Karpas-422 (cell line): ENCODE measurements around the gene AFG3L2. TPM values are rescaled to one million over a fixed set of nuclear protein-coding genes. Genes with fewer than 3 reads are reported as not detected.

ENCODE experiments used
- DNase-seq: peaks from one replicate; pipeline ENCODE4 v3.0.0-alpha.2; 2015
- H2AFZ ChIP-seq: fragments of 200-600 bp; sonication (generic); 2 replicates; pipeline ENCODE4 v1.6.1; 2014; ENCODE audit warnings: antibody characterized with exemption, low read length, mixed read lengths
- H3K27ac ChIP-seq: fragments of 200-600 bp; sonication (generic); 2 replicates; pipeline ENCODE4 v1.5.1; 2014; ENCODE audit warnings: mild to moderate bottlenecking, low read length, moderate library complexity
- H3K27me3 ChIP-seq: fragments of 200-600 bp; sonication (generic); 2 replicates; pipeline ENCODE4 v1.6.1; 2014; ENCODE audit warnings: low read length, mixed read lengths
- H3K36me3 ChIP-seq: fragments of 200-600 bp; sonication (generic); 2 replicates; pipeline ENCODE4 v1.6.1; 2014; ENCODE audit warnings: low read length, mixed read lengths; ENCODE audit not compliant: insufficient read depth
- H3K4me1 ChIP-seq: fragments of 200-600 bp; sonication (generic); 2 replicates; pipeline ENCODE4 v1.6.1; 2014; ENCODE audit warnings: mild to moderate bottlenecking, low read length, mixed read lengths
- H3K4me2 ChIP-seq: fragments of 200-600 bp; sonication (generic); 2 replicates; pipeline ENCODE4 v1.6.1; 2014; ENCODE audit warnings: low read length, low read depth, mild to moderate bottlenecking; ENCODE audit not compliant: poor library complexity, severe bottlenecking
- H3K4me3 ChIP-seq: fragments of 200-600 bp; sonication (generic); 2 replicates; pipeline ENCODE4 v1.5.1; 2014; ENCODE audit warnings: mild to moderate bottlenecking, antibody characterized with exemption, low read length, mixed read lengths
- H3K79me2 ChIP-seq: fragments of 200-600 bp; sonication (generic); 2 replicates; pipeline ENCODE4 v1.6.1; 2014; ENCODE audit warnings: mild to moderate bottlenecking, low read length, mixed read lengths
- H3K9ac ChIP-seq: fragments of 200-600 bp; sonication (generic); 2 replicates; pipeline ENCODE4 v1.6.0; 2014; ENCODE audit warnings: low read length
- H3K9me2 ChIP-seq: fragments of 200-600 bp; sonication (generic), shearing (Covaris generic); replicated peaks from 2 replicates; pipeline ENCODE4 v1.6.0; 2014; ENCODE audit warnings: mild to moderate bottlenecking, low read length, moderate library complexity; ENCODE audit not compliant: insufficient read depth
- H3K9me3 ChIP-seq: fragments of 300-700, 200-600 bp; sonication (generic); 2 replicates; pipeline ENCODE4 v1.6.1; 2014; ENCODE audit warnings: low read length, mixed read lengths
- H4K20me1 ChIP-seq: fragments of 200-600 bp; sonication (generic); 2 replicates; pipeline ENCODE4 v1.6.1; 2014; ENCODE audit warnings: mild to moderate bottlenecking, antibody characterized with exemption, low read length, low read depth; ENCODE audit not compliant: insufficient read depth
- total RNA-seq: library from RNA; depleted of rRNA; stranded (reverse); fragments of >200 nt; shearing (Covaris generic); gene quantifications from 2 replicates; pipeline ENCODE4 v1.2.3, GENCODE V29; 2014; ENCODE audit warnings: low replicate concordance

The AFG3L2 gene
- total RNA-seq, 1 experiment from 2014 or later, result 34.2 TPM

GRCh38 chr18:12295389-12296086, 81.5 kb downstream of the AFG3L2 start:
- Histone ChIP-seq H2AFZ (no peak overlapping the region), H3K9me3 (no peaks in the 10 kb centered on the region), H3K4me3 (no peak overlapping the region), H3K9me2 (no peaks in the 10 kb centered on the region), H3K79me2 (no peaks in the 10 kb centered on the region), H4K20me1 (no peaks in the 10 kb centered on the region), H3K36me3 (no peaks in the 10 kb centered on the region), H3K4me1 (no peaks in the 10 kb centered on the region), H3K27ac (no peak overlapping the region), H3K27me3 (no peaks in the 10 kb centered on the region), H3K9ac (no peak overlapping the region), H3K4me2 (no peak overlapping the region)
- DNase-seq, result no peak

- Histone ChIP-seq H3K9ac (no peak overlapping the region), H3K9me2 (no peaks in the 10 kb centered on the region), H3K4me2 (no peak overlapping the region), H3K4me1 (no peaks in the 10 kb centered on the region), H3K27ac (no peak overlapping the region), H4K20me1 (no peaks in the 10 kb centered on the region), H3K9me3 (no peaks in the 10 kb centered on the region), H2AFZ (no peak overlapping the region), H3K27me3 (no peaks in the 10 kb centered on the region), H3K36me3 (no peaks in the 10 kb centered on the region), H3K79me2 (no peaks in the 10 kb centered on the region), H3K4me3 (no peak overlapping the region)
- DNase-seq, result no peak
These were observed 83.2 kb downstream of the AFG3L2 start for GRCh38 chr18:12293831-12294230.

- DNase-seq, result no peak
- H3K9ac ChIP-seq, result no peak overlapping the region
- no peak overlapping the region for H3K4me2 ChIP-seq
- no peak overlapping the region for H3K4me3 ChIP-seq
- H3K9me3 ChIP-seq, result no peaks in the 10 kb centered on the region
- no peaks in the 10 kb centered on the region for H3K27me3 ChIP-seq
- H3K9me2 ChIP-seq, result no peaks in the 10 kb centered on the region
- no peak overlapping the region for H3K27ac ChIP-seq
- no peaks in the 10 kb centered on the region for H3K36me3 ChIP-seq
- H3K79me2 ChIP-seq, result no peaks in the 10 kb centered on the region
- H4K20me1 ChIP-seq, result no peaks in the 10 kb centered on the region
- no peak overlapping the region for H2AFZ ChIP-seq
- no peaks in the 10 kb centered on the region for H3K4me1 ChIP-seq
These were observed 85.3 kb downstream of the AFG3L2 start for GRCh38 chr18:12291690-12292089.

- no peak for DNase-seq
- Histone ChIP-seq H3K36me3 (no peaks in the 10 kb centered on the region), H3K27me3 (no peaks in the 10 kb centered on the region), H3K79me2 (no peaks in the 10 kb centered on the region), H2AFZ (no peak overlapping the region), H3K9me3 (no peaks in the 10 kb centered on the region), H4K20me1 (no peaks in the 10 kb centered on the region), H3K4me1 (no peaks in the 10 kb centered on the region), H3K4me3 (no peak overlapping the region), H3K9me2 (no peaks in the 10 kb centered on the region), H3K27ac (no peak overlapping the region), H3K9ac (no peak overlapping the region), H3K4me2 (no peak overlapping the region)
These were observed 85.9 kb downstream of the AFG3L2 start for GRCh38 chr18:12291161-12291560.

- Histone ChIP-seq H3K9me3 (no peaks in the 10 kb centered on the region), H2AFZ (no peak overlapping the region), H3K9me2 (no peaks in the 10 kb centered on the region), H3K4me1 (no peaks in the 10 kb centered on the region), H3K4me3 (no peak overlapping the region), H3K4me2 (no peak overlapping the region), H3K9ac (no peak overlapping the region), H3K79me2 (no peaks in the 10 kb centered on the region), H3K27ac (no peak overlapping the region), H4K20me1 (no peaks in the 10 kb centered on the region), H3K36me3 (no peaks in the 10 kb centered on the region), H3K27me3 (no peaks in the 10 kb centered on the region)
- DNase-seq, result no peak
These were observed 86.9 kb downstream of the AFG3L2 start for GRCh38 chr18:12290086-12290485.

GRCh38 chr18:12288403-12288755, 88.6 kb downstream of the AFG3L2 start:
- Histone ChIP-seq H3K4me3 (no peak overlapping the region), H2AFZ (no peak overlapping the region), H4K20me1 (no peaks in the 10 kb centered on the region), H3K4me1 (no peaks in the 10 kb centered on the region), H3K9ac (no peak overlapping the region), H3K79me2 (no peaks in the 10 kb centered on the region), H3K4me2 (no peak overlapping the region), H3K9me3 (no peaks in the 10 kb centered on the region), H3K27ac (no peak overlapping the region), H3K9me2 (no peaks in the 10 kb centered on the region), H3K36me3 (no peaks in the 10 kb centered on the region), H3K27me3 (no peaks in the 10 kb centered on the region)
- no peak for DNase-seq

- Histone ChIP-seq H3K36me3 (no peaks in the 10 kb centered on the region), H4K20me1 (no peaks in the 10 kb centered on the region), H3K79me2 (no peaks in the 10 kb centered on the region), H3K27ac (no peak overlapping the region), H3K9me2 (no peaks in the 10 kb centered on the region), H3K4me3 (no peak overlapping the region), H2AFZ (no peak overlapping the region), H3K9ac (no peak overlapping the region), H3K4me1 (no peaks in the 10 kb centered on the region), H3K4me2 (no peak overlapping the region), H3K9me3 (no peaks in the 10 kb centered on the region), H3K27me3 (no peaks in the 10 kb centered on the region)
- no peak for DNase-seq
These were observed 89.2 kb downstream of the AFG3L2 start for GRCh38 chr18:12287684-12288402.

- Histone ChIP-seq H4K20me1 (no peaks in the 10 kb centered on the region), H2AFZ (no peak overlapping the region), H3K4me1 (no peaks in the 10 kb centered on the region), H3K9me2 (no peaks in the 10 kb centered on the region), H3K27me3 (no peaks in the 10 kb centered on the region), H3K27ac (no peak overlapping the region), H3K9ac (no peak overlapping the region), H3K36me3 (no peaks in the 10 kb centered on the region), H3K4me2 (no peak overlapping the region), H3K4me3 (no peak overlapping the region), H3K9me3 (no peaks in the 10 kb centered on the region), H3K79me2 (no peaks in the 10 kb centered on the region)
- no peak for DNase-seq
These were observed 89.8 kb downstream of the AFG3L2 start for GRCh38 chr18:12287131-12287681.
